H1 (cell line): Measurements from ENCODE around the gene TEAD1. TPM values are rescaled to one million over a fixed set of nuclear protein-coding genes. Genes with fewer than 3 reads are reported as not detected.

Experiments used
- BRCA1 ChIP-seq: IDR thresholded peaks from 2 replicates; pipeline ENCODE4 v1.6.1; 2012; ENCODE audit warnings: low read depth, low read length, improper control_type of control experiment
- CEBPB ChIP-seq: IDR thresholded peaks from 2 replicates; pipeline ENCODE4 v1.6.1; 2012; ENCODE audit warnings: low read depth, low read length
- CREB1 ChIP-seq: IDR thresholded peaks from 2 replicates; pipeline ENCODE4 v1.6.1; 2012; ENCODE audit warnings: inconsistent platforms
- HDAC6 ChIP-seq: IDR thresholded peaks from one replicate; pipeline ENCODE4 v1.7.1; 2012; ENCODE audit warnings: low read depth, mild to moderate bottlenecking, inconsistent platforms, low read length, moderate library complexity
- SP2 ChIP-seq: IDR thresholded peaks from 2 replicates; pipeline ENCODE4 v1.6.1; 2012; ENCODE audit warnings: mild to moderate bottlenecking, low read length, inconsistent platforms
- SP4 ChIP-seq: IDR thresholded peaks from 2 replicates; pipeline ENCODE4 v1.6.1; 2012; ENCODE audit warnings: low read length, inconsistent platforms
- SUZ12 ChIP-seq: fragments of 200-600 bp; sonication (generic); IDR thresholded peaks from 2 replicates; pipeline ENCODE4 v1.6.1; 2012; ENCODE audit warnings: mild to moderate bottlenecking, inconsistent platforms, low read length, moderate library complexity, mixed read lengths
- TEAD4 ChIP-seq: IDR thresholded peaks from 2 replicates; pipeline ENCODE4 v1.6.1; 2012; ENCODE audit warnings: low read depth, low read length, inconsistent platforms, mixed read lengths
- polyA plus RNA-seq, 7 experiments: library from polyadenylated mRNA; depleted of rRNA in 3 of 7; stranded (reverse) in 5 of 7; unstranded in 2 of 7; fragments of >200 nt in 5 of 7; fragments of 200-250 nt in 2 of 7; gene quantifications; 1 replicate in 5 of 7; 2 replicates in 1 of 7; 4 replicates in 1 of 7; pipeline versions ENCODE4 v1.2.1 to v1.2.3, GENCODE V29; 2011 to 2013; ENCODE audit warnings: missing spikeins in 2 of 7, mixed read lengths in 2 of 7
- total RNA-seq: library from RNA; stranded (reverse); fragmentation: NEBNext Ultra II Directional; extraction: Animal tissue kit (Norgen Biotek cat#: 25700); gene quantifications from 2 replicates; pipeline ENCODE4 v1.2.1, GENCODE V29; 2021
- TF ChIP-seq, protein P1 (sequence below), 3 experiments: IDR thresholded peaks; 1 replicate in 2 of 3; 2 replicates in 1 of 3; pipeline versions ENCODE4 v1.5.1 to v1.6.1; 2011; ENCODE audit warnings: low read length in 3 of 3, mild to moderate bottlenecking in 3 of 3, inconsistent platforms in 2 of 3, low read depth in 1 of 3, moderate library complexity in 1 of 3; ENCODE audit not compliant: insufficient read depth in 1 of 3; ENCODE audit errors: control extremely low read depth in 1 of 3
- TF ChIP-seq, protein P2 (sequence below): IDR thresholded peaks from 2 replicates; pipeline ENCODE4 v1.6.1; 2012; ENCODE audit warnings: low read length, inconsistent platforms

The TEAD1 gene
- total and polyA plus RNA-seq, 2 of the 8 experiments (the other 6 are each of a cell fraction or from before 2014, with no cell fraction given): 15.6 to 67.4 TPM

DNA sequence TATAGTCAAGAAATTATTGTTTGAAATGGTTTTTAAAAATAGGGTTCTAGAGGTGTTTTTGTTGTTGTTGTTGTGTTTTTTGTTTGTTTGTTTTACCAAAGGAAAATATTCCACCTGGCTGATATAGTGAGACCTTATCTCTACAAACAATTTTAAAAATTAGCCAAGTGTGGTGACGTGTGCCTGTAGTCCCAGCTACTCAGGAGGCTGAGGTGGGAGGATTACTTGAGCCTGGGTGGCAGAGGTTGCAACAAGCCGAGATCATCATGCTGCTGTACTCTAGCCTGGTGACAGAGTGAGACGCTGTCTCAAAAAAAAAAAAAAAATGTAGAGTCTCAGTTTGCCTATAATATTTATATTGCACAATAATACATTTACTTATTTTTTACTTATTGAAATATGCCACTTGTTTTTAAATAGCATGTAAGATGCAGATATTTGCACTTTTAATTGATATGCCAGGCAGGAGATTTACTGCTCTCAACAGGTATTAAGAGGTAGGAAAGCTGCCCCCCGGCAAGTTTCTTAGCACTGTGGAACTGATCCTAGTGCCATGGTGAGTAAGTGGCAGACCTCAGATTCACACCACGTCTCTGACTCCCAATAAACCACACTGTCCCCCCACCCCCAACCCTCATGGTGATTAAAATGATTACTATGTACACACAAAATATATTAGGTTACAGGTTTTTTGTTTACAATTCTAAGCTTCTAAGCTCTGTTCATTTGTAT, 157.4 kb downstream of the TEAD1 start (continued):
- TF ChIP-seq, protein P1, sequence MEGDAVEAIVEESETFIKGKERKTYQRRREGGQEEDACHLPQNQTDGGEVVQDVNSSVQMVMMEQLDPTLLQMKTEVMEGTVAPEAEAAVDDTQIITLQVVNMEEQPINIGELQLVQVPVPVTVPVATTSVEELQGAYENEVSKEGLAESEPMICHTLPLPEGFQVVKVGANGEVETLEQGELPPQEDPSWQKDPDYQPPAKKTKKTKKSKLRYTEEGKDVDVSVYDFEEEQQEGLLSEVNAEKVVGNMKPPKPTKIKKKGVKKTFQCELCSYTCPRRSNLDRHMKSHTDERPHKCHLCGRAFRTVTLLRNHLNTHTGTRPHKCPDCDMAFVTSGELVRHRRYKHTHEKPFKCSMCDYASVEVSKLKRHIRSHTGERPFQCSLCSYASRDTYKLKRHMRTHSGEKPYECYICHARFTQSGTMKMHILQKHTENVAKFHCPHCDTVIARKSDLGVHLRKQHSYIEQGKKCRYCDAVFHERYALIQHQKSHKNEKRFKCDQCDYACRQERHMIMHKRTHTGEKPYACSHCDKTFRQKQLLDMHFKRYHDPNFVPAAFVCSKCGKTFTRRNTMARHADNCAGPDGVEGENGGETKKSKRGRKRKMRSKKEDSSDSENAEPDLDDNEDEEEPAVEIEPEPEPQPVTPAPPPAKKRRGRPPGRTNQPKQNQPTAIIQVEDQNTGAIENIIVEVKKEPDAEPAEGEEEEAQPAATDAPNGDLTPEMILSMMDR (IDR thresholded peaks at IDR 0.05; ENCODE audit: control extremely low read depth in 1 of 3, insufficient read depth in 1 of 3, low read depth in 1 of 3, low read length in 3 of 3): no peak
- TF ChIP-seq SP4: no peak
- no peak for TF ChIP-seq HDAC6
- TF ChIP-seq CEBPB: no peak
- TF ChIP-seq, protein P2, sequence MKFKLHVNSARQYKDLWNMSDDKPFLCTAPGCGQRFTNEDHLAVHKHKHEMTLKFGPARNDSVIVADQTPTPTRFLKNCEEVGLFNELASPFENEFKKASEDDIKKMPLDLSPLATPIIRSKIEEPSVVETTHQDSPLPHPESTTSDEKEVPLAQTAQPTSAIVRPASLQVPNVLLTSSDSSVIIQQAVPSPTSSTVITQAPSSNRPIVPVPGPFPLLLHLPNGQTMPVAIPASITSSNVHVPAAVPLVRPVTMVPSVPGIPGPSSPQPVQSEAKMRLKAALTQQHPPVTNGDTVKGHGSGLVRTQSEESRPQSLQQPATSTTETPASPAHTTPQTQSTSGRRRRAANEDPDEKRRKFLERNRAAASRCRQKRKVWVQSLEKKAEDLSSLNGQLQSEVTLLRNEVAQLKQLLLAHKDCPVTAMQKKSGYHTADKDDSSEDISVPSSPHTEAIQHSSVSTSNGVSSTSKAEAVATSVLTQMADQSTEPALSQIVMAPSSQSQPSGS: no peak
- no peak for TF ChIP-seq BRCA1
- TF ChIP-seq CREB1: no peak
- TF ChIP-seq TEAD4: no peak
- TF ChIP-seq SP2: no peak
- TF ChIP-seq SUZ12: no peak
